DMS153 treated with DMSO at 0.1 percent for 48 hours (cell line): ENCODE results near the gene STX10.

Source experiments
- DNase-seq: peaks from one replicate; lab custom pipeline; 2025; ENCODE audit not compliant: unreplicated experiment; lab: John Stamatoyannopoulos, UW

STX10 gene

GRCh38 chr19:13101590-13102415 lies 48.4 kb downstream of the STX10 start:
- DNase-seq, result no peak

DNA sequence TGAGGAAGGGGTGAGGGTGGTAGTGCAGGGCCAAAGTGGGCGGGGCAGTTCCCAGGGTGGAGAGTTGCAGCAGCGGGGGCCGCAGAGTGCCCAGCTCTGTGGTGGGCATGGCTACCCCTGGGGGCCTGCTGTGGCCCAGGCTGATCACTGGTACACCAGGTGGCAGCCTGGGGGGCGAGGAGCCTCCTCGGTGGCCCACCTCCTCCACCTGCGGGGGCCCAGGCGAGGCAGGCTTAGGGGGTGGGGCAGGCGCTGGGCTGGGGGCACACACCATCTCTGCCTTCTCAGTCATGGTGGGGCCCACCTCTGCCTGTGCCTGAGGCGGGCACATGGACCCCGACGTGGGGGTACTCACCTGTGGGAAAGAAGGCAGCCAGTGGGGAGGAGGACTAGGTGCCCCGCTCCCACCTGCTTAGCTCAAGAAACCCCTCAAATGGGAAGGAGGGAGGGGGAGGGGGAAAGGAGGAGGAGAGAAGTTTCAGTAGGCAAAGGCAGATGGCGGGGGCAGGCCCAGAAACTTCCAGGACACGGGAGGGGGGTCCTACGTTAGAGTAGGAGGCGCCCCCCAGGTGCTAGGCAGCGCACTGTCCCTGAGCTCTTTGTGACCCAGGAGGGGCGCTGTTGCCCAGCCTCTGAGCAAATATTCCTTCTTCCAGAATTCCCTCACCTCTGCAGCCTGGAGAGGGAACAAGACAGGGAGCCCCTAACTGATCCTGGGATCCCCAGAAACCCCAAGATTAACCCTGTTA lies 49.2 kb downstream of the STX10 start:
- DNase-seq, result no peak

GRCh38 chr19:13100031-13100588 lies 50.1 kb downstream of the STX10 start:
- DNase-seq, result no peak

- DNase-seq, result peak; percentile 65
Observed at GRCh38 chr19:13099073-13099999, 50.8 kb downstream of the STX10 start.

DNA sequence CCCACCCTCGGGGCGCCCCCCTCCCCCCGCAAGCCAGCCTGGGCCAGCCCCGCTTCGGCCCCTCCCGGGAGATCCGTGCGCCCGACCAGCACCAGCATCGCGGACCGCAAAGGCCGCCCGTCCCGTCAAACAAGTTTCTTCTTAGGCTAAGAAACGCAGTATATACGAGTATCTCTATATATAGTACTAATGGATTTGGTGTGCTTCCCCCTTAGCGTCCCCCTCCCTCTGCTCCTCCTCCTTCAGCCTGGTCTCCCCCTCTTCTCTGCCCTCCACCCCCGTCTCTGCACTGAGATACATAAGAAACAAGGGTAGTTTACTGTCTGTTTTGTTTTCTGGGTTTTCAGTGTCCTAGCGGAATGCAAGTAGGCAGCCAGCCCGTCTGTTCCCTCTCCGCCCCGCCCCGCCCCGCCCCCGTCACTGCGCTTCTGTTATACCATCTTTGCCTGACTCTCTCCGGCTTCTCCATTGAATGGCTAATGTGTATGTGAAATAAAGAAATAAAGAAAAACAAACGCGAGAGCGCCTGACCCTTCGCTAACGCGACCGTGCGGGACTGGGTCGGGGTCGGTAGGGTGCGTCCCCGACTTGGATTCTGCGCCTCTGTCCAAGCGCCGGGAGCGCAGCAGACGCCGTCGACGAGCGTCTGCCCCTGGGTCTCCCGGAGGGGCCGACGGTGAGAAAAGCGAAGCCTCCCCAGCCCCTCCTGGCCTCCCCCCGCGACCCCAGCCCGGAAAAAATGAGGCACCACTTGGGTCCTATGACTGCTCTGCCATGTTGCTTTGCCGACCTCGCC lies 51.7 kb downstream of the STX10 start:
- no peak for DNase-seq

GRCh38 chr19:13097463-13098258 lies 52.5 kb downstream of the STX10 start:
- DNase-seq, result no peak

- no peak for DNase-seq
Observed at GRCh38 chr19:13097033-13097462, 53.1 kb downstream of the STX10 start.

DNA sequence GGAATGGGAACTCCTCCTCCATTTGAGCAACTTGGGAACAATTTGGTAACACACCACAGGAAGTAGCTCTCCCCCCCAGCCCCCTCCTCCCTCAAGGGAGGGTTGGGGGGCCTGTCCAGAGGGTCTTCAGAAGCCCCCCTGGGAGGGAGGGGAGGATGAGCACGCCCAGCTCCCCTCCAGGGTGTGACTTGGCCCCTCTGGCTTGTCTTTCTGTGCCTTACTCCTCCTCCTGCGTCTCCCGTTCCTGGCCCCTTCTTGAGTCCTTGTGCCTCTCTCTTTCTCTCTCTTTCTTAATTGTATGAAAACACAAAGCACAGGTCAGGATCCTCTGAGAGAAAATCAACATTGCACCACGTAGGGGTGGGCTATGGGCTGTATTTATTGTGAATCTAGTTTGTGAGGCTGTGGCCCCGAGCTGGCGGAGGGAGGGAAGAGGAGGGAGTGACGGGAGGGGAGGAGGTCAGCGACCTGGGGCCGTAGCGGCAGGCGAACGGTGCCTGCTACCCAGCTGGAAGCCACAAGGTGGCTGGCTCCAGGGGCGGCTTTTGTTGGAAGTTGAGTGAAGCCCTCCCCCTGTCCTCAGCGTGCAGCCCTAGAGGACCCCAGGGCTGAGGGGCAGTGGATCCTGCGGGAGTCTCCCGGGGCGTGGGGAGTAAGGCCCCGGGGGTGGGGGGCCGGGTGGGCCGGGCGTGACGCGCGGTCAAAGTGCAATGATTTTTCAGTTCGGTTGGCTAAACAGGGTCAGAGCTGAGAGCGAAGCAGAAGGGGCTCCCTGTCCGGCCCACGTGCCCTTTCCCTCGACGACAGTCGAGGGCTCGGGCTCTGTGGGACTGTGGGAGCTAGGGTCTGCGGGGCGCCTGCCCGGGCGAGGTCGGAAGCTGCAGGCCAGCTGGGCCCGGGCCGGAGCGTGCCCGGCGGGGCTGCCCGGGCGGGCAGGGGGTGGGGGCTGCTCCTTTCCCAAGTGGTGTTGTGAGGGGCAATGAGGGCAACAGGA lies 53.9 kb downstream of the STX10 start:
- no peak for DNase-seq

- DNase-seq, result no peak
Observed at GRCh38 chr19:13095393-13095784, 54.8 kb downstream of the STX10 start.

GRCh38 chr19:13094771-13095392 lies 55.3 kb downstream of the STX10 start:
- DNase-seq, result no peak

- no peak for DNase-seq
Observed at GRCh38 chr19:13094106-13094504, 56.1 kb downstream of the STX10 start.
